Natural killer cell treated with Interleukin-12 subunit alpha and Interleukin-12 subunit beta and Interleukin-15 and Interleukin-18, amount 100 ng/mL, for 72 hours (primary cell): Measurements from ENCODE around the gene TMED6. TPM values are rescaled to one million over a fixed set of nuclear protein-coding genes. Genes with fewer than 3 reads are reported as not detected.
"Not testable (repeated sequence)": the region's sequence is repeated elsewhere in the genome, so short reads cannot be mapped to it uniquely, and the experiment has no call there.

ENCODE experiments used
- ATAC-seq, 2 donors: fragments of 150-1000 bp; cut with Tn5 transposase in 1 of 2; sonication (Bioruptor Pico), chemical (Tn5 transposase) in 1 of 2; 2 replicates each; pipeline ENCODE4 v1.10.0; 2021
- DNase-seq: peaks from one replicate; pipeline ENCODE4 v3.0.0; 2022; ENCODE audit warnings: low spot score
- H3K27ac Mint-ChIP-seq, 2 donors: 1 replicate in 1 of 2; 2 replicates in 1 of 2; pipeline ENCODE4 v1.8.0; 2022; ENCODE audit warnings: mixed read lengths in 2 of 2, mild to moderate bottlenecking in 1 of 2, moderate library complexity in 1 of 2
- H3K27me3 Mint-ChIP-seq, 2 donors: 1 replicate in 1 of 2; 2 replicates in 1 of 2; pipeline ENCODE4 v1.8.0; 2022; ENCODE audit warnings: mixed read lengths in 2 of 2
- H3K36me3 Mint-ChIP-seq: one replicate; pipeline ENCODE4 v1.8.0; 2022; ENCODE audit warnings: mixed read lengths
- H3K4me1 Mint-ChIP-seq, 2 donors: 1 replicate in 1 of 2; 2 replicates in 1 of 2; pipeline ENCODE4 v1.8.0; 2022; ENCODE audit warnings: low read depth in 2 of 2, mixed read lengths in 2 of 2, mild to moderate bottlenecking in 1 of 2
- H3K4me3 Mint-ChIP-seq: one replicate; pipeline ENCODE4 v1.8.0; 2022; ENCODE audit warnings: mixed read lengths
- H3K9me3 Mint-ChIP-seq: 2 replicates; pipeline ENCODE4 v1.8.0; 2022; ENCODE audit warnings: mixed read lengths
- total RNA-seq, 2 donors: library from RNA; stranded (reverse); gene quantifications; one replicate each; pipeline ENCODE4 v1.2.3, GENCODE V29; 2022

TMED6 gene
- total RNA-seq, 2 donors from 2014 or later, result 1.5 to 5.0 TPM

DNA sequence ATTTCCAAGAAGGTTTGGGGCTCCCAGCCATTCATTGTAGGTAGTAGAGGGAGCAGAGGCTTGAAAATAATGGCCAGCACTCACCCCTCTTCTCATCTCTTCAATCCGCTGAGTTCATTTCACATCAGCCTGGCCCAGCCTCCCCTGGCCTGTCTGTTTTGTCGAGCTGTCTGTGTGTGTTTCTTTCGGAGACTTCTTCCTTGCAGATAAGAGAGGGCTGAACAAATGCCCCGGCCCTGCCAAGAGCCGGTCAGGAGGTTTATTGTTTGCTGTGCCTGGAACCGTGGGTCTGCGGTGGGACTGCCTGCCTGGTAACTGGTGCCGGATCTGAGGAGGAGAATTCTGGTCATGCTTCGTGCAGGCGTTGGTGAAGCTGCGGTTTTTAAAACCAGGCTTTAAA lies 37.1 kb downstream of the TMED6 start:
- H3K27me3 Mint-ChIP-seq, result no peaks in the 10 kb centered on the region
- no peaks in the 10 kb centered on the region for H3K9me3 Mint-ChIP-seq
- no peak overlapping the region for H3K4me3 Mint-ChIP-seq
- ATAC-seq, result no peak
- peaks cover 18 to 27% of the 10 kb centered on the region in 2 donors for H3K4me1 Mint-ChIP-seq
- peak overlapping the region in 1 of 2 donors; percentile 69 for H3K27ac Mint-ChIP-seq
- no peak for DNase-seq
- peaks cover 8% of the 10 kb centered on the region for H3K36me3 Mint-ChIP-seq

GRCh38 chr16:69313469-69313868 lies 38.1 kb downstream of the TMED6 start:
- Mint-ChIP-seq H3K27ac (peak overlapping the region; percentile 60 to 69), H3K27me3 (no peaks in the 10 kb centered on the region)

GRCh38 chr16:69311533-69312387 lies 39.8 kb downstream of the TMED6 start:
- Mint-ChIP-seq H3K4me3 (peak overlapping the region; percentile 95), H3K36me3 (peaks cover 4% of the 10 kb centered on the region), H3K9me3 (no peaks in the 10 kb centered on the region), H3K27ac (peak overlapping the region; percentile 82 to 90), H3K4me1 (peaks cover 18 to 23% of the 10 kb centered on the region in 2 donors), H3K27me3 (no peaks in the 10 kb centered on the region)
- ATAC-seq (peak; percentile 74 to 77), DNase-seq (peak; percentile 76)

More at GRCh38 chr16:69313469-69313868, 38.1 kb downstream of the TMED6 start:
- Mint-ChIP-seq H3K4me3 (peak overlapping the region; percentile 79), H3K9me3 (no peaks in the 10 kb centered on the region), H3K4me1 (peaks cover 18 to 23% of the 10 kb centered on the region in 2 donors), H3K36me3 (peaks cover 4% of the 10 kb centered on the region)
- ATAC-seq, result no peak
- no peak for DNase-seq

DNA sequence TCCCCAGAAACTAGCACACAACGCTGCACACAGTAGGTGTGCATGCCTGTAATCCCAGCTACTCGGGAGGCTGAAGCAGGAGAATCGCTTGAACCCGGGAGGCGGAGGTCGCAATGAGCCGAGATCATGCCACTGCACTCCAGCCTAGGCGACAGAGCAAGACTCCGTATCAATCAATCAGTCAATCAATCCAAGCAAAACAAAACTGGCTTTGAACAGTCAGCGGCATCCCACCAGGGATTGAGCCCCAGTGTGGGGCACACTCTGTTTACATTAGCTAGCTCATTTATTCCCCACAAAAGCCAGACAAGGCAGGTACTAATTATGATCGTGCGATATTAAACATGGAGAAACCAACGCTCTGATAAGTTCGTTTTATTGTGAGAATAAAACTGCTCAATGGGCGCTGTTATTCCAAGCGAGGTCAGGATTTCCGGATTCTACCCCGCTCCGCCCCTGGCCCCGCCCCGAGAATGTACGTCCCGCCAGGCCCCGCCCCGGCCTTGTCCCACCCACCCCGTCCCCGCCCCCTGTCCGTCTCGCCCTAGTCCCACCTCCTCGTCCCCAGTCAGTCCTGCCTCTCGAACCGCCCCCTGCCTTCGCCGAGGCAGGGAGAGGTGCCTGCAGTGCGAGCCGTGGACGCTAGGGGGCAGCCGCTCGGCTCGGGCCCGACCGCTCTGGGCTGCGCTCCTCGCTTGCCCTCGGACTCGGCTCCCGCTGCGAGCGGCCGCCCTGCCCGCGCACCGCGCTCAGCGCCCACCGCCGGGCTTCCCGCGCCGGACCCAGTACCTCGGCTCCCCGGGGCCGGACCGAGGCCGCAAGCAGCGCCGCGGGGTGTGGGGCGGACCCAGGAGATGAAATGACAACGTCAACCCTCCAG lies 40.7 kb downstream of the TMED6 start, which contains the start of gene VPS4A:
TSS of gene VPS4A (plus strand) at position 698 of the 880 bp plus-strand sequence. CDS start at position 860, 162 bp downstream.
- Mint-ChIP-seq H3K27me3 (no peaks in the 10 kb centered on the region), H3K36me3 (peaks cover 4% of the 10 kb centered on the region), H3K9me3 (no peaks in the 10 kb centered on the region), H3K4me1 (peaks cover 18 to 22% of the 10 kb centered on the region in 2 donors), H3K27ac (peak within 1 kb of the TSS; percentile 82 to 90), H3K4me3 (peak within 1 kb of the TSS; percentile 95)
- ATAC-seq, result peak; percentile 97 to 99
- DNase-seq, result peak; percentile 97

GRCh38 chr16:69309316-69309715 lies 42.3 kb downstream of the TMED6 start:
- H3K27ac Mint-ChIP-seq, result no peak overlapping the region
- H3K27me3 Mint-ChIP-seq, result no peaks in the 10 kb centered on the region
- peak overlapping the region; percentile 6 for H3K4me3 Mint-ChIP-seq
- DNase-seq (no peak), ATAC-seq (no peak)
- H3K36me3 Mint-ChIP-seq, result peaks cover 4% of the 10 kb centered on the region
- peaks cover 18 to 20% of the 10 kb centered on the region in 2 donors for H3K4me1 Mint-ChIP-seq
- no peaks in the 10 kb centered on the region for H3K9me3 Mint-ChIP-seq

DNA sequence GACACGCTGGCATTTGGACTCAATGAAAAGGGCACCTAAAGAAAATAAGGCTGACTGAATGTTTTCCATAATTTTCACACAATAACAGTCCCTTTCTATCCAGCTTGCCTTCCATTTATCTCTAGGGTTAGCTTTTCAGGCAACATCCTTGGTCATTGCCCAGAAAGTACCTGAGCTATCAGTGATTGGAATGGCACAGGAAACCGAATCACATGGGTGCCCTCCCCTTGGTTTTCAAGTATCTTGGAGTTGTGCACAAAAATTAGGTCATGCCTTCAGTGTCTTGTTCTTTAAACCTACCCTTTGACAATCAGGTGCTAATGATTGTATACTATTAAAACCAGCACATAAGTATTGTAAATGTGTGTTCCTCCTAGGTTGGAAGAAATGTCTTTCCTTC lies 43.7 kb downstream of the TMED6 start:
- Mint-ChIP-seq H3K27me3 (no peaks in the 10 kb centered on the region), H3K4me1 (peaks cover 6 to 9% of the 10 kb centered on the region in 2 donors), H3K27ac (no peak overlapping the region), H3K9me3 (no peaks in the 10 kb centered on the region), H3K36me3 (peaks cover 4% of the 10 kb centered on the region), H3K4me3 (no peak overlapping the region)
- ATAC-seq (no peak), DNase-seq (no peak)

GRCh38 chr16:69307091-69307490 lies 44.5 kb downstream of the TMED6 start:
- H3K4me1 Mint-ChIP-seq, result peaks cover 3 to 7% of the 10 kb centered on the region in 2 donors
- no peaks in the 10 kb centered on the region for H3K27me3 Mint-ChIP-seq
- DNase-seq (no peak), ATAC-seq (no peak)
- H3K9me3 Mint-ChIP-seq, result no peaks in the 10 kb centered on the region
- H3K27ac Mint-ChIP-seq, result no peak overlapping the region
- peaks cover 3% of the 10 kb centered on the region for H3K36me3 Mint-ChIP-seq
- no peak overlapping the region for H3K4me3 Mint-ChIP-seq

GRCh38 chr16:69306031-69306430 lies 45.6 kb downstream of the TMED6 start:
- Mint-ChIP-seq H3K4me3 (no peak overlapping the region), H3K4me1 (peaks cover 0 to 4% of the 10 kb centered on the region in 2 donors), H3K36me3 (peaks cover 4% of the 10 kb centered on the region), H3K27ac (no peak overlapping the region), H3K9me3 (no peaks in the 10 kb centered on the region), H3K27me3 (no peaks in the 10 kb centered on the region)
- DNase-seq (no peak), ATAC-seq (no peak)

DNA sequence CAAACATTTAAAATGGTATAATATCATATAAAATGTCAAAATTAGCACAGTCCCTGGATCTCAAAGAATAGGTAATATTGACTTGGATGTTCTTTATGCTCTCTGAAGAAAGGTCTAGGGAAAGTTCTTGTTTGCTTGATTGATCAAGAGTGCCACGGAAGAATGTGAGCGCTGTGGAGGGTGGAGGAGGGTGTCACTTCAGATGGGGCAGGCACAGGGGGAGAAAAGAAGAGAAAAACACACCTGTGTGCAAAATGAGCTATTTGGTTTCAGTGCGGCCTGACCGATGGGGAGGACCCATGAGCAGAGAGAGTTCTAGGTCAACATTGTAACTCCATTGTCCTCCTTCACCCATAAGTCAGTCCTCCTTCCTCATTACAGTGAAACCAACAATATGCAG lies 49.3 kb downstream of the TMED6 start:
- Mint-ChIP-seq H3K4me3 (no peak overlapping the region), H3K27ac (no peak overlapping the region), H3K4me1 (peaks cover 0 to 7% of the 10 kb centered on the region in 2 donors), H3K36me3 (peaks cover 11% of the 10 kb centered on the region), H3K27me3 (no peaks in the 10 kb centered on the region), H3K9me3 (no peaks in the 10 kb centered on the region)
- DNase-seq, result no peak
- no peak for ATAC-seq

DNA sequence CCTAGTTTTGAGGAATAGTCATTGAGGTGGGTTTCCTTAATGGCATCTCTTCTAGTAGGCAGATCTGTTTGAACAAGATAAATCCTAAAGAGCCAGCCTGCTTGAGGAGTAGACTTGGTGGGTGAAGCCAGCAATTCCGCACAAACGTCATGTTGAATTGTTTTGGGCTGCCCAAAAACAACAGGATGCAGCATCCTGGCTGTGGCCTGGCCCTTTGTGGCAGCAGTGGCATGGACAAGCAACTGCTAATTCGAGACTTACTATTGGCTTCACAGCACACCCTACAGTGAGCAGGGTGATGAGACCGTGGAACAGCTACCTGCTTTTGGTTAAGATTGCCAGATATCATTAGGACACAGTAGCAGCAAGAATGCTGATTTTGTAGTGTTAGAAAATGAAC lies 49.7 kb downstream of the TMED6 start:
- no peaks in the 10 kb centered on the region for H3K9me3 Mint-ChIP-seq
- peaks cover 11% of the 10 kb centered on the region for H3K36me3 Mint-ChIP-seq
- peaks cover 0 to 7% of the 10 kb centered on the region in 2 donors for H3K4me1 Mint-ChIP-seq
- DNase-seq (no peak), ATAC-seq (no peak)
- H3K27me3 Mint-ChIP-seq, result no peaks in the 10 kb centered on the region
- no peak overlapping the region for H3K27ac Mint-ChIP-seq
- no peak overlapping the region for H3K4me3 Mint-ChIP-seq

GRCh38 chr16:69301187-69301586 lies 50.4 kb downstream of the TMED6 start:
- Mint-ChIP-seq H3K27ac (no peak overlapping the region), H3K36me3 (peaks cover 11% of the 10 kb centered on the region), H3K4me1 (peaks cover 0 to 7% of the 10 kb centered on the region in 2 donors), H3K9me3 (no peaks in the 10 kb centered on the region), H3K27me3 (no peaks in the 10 kb centered on the region), H3K4me3 (no peak overlapping the region)
- ATAC-seq (no peak), DNase-seq (no peak)

DNA sequence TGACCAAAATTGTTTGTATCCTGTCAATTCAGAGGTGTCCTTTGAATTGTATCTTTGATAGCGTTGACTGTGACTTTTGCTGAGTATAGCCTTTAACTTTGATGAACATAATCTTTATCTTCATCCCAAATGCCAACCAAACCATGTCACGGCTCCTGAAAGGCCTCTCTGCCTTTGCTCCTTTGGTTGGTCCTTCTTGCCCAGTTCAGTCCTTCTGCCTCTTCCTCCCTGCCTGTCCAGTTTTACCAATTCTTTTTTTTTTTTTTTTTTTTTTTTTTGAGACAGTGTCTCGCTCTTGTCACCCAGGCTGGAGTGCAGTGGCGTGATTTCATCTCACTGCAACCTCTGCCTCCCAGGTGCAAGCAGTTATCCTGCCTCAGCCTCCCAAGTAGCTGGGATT lies 53.3 kb downstream of the TMED6 start:
- Mint-ChIP-seq H3K4me3 (no peak overlapping the region), H3K9me3 (no peaks in the 10 kb centered on the region), H3K4me1 (peaks cover 0 to 7% of the 10 kb centered on the region in 2 donors), H3K36me3 (peaks cover 11% of the 10 kb centered on the region), H3K27ac (peak overlapping the region in 1 of 2 donors; percentile 47), H3K27me3 (no peaks in the 10 kb centered on the region)
- DNase-seq, result no peak
- no peak for ATAC-seq

- ATAC-seq, H3K27ac Mint-ChIP-seq, H3K4me1 Mint-ChIP-seq, H3K9me3 Mint-ChIP-seq, H3K4me3 Mint-ChIP-seq, DNase-seq, H3K27me3 Mint-ChIP-seq: not testable (repeated sequence)
- peaks cover 11% of the 10 kb centered on the region for H3K36me3 Mint-ChIP-seq
Observed at GRCh38 chr16:69296771-69297170, 54.8 kb downstream of the TMED6 start.

DNA sequence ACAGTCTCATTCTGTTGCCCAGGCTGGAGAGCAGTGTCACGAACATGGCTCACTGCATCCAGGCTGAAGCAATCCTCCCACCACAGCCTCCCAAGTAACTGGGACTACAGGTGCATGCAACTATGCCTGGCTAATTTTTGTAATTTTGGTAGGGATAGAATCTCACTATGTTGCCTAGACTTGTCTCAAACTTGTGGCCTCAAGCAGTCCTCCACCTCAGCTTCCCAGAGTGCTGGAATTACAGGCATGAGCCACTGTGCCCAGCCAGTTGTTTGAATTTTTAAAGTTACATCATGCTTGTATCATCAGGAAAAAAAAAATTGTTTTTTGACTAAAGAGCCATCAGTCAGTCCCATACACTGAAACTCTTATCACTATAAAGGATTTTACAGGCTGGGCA lies 57.5 kb downstream of the TMED6 start:
- Mint-ChIP-seq H3K36me3 (no peaks in the 10 kb centered on the region), H3K4me3 (no peak overlapping the region), H3K27ac (no peak overlapping the region), H3K9me3 (no peaks in the 10 kb centered on the region), H3K4me1 (peaks cover 0 to 7% of the 10 kb centered on the region in 2 donors), H3K27me3 (no peaks in the 10 kb centered on the region)
- no peak for ATAC-seq
- no peak for DNase-seq
